Measurements from ENCODE around the gene SLC7A5.

DNA sequence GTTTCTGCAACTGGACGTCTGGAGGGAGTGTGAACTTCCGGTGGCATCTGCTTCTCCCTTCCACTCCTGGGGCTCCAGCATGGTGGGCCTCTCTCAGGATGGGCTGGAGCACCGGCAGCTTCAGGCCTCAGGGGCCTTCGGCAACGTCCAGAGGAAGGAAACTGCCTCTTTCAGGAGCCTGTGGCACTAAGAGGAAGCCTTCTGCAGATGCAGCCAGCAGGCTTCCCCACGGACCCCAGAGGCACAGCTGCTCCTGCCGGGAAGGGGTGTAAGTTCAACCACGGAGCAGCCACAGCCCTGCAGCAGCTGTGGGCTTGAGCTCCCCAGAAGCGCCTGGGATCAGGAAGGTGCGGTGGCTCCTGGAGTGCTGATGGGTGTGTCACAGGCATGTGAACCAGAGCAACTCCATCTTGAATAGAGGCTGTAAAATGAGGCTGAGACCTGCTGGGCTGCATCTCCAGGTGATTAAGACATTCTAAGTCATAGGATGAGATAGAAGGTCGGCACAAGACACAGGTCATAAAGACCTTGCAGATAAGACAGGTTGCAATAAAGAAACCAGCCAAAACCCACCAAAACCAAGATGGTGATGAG is 52.7 kb downstream of the SLC7A5 start:
- TF ChIP-seq, protein P1, sequence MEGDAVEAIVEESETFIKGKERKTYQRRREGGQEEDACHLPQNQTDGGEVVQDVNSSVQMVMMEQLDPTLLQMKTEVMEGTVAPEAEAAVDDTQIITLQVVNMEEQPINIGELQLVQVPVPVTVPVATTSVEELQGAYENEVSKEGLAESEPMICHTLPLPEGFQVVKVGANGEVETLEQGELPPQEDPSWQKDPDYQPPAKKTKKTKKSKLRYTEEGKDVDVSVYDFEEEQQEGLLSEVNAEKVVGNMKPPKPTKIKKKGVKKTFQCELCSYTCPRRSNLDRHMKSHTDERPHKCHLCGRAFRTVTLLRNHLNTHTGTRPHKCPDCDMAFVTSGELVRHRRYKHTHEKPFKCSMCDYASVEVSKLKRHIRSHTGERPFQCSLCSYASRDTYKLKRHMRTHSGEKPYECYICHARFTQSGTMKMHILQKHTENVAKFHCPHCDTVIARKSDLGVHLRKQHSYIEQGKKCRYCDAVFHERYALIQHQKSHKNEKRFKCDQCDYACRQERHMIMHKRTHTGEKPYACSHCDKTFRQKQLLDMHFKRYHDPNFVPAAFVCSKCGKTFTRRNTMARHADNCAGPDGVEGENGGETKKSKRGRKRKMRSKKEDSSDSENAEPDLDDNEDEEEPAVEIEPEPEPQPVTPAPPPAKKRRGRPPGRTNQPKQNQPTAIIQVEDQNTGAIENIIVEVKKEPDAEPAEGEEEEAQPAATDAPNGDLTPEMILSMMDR (IDR thresholded peaks at IDR 0.05): no peak
- TF ChIP-seq POLR2A (IDR thresholded peaks at IDR 0.05): no peak
- TF ChIP-seq POLR2AphosphoS5 (IDR thresholded peaks at IDR 0.05): no peak
- TF ChIP-seq EP300 (IDR thresholded peaks at IDR 0.05): no peak
